Endothelial cell of umbilical vein (primary cell): ENCODE data around the gene EXD3. TPM values are rescaled to one million over a fixed set of nuclear protein-coding genes. Genes with fewer than 3 reads are reported as not detected.

ENCODE experiments used
- BruUV-seq: library from RNA; stranded (reverse); fragments of 400-500 nt; replicated peaks from 2 replicates; lab custom pipeline; 2021; lab: Mats Ljungman, UMichigan
- CTCF ChIA-PET: fragments of 300-600, 350-600 bp; sonication (Branson Sonifier 250); formaldehyde crosslinking; loops from one replicate; lab custom pipeline; 2021; ENCODE audit warnings: antibody characterized with exemption, inconsistent platforms; lab: Charles Lee
- POLR2A ChIA-PET: fragments of 300-600, 350-600 bp; sonication (Branson Sonifier 250); formaldehyde crosslinking; loops from one replicate; lab custom pipeline; 2021; ENCODE audit warnings: antibody characterized with exemption, inconsistent platforms; lab: Charles Lee
- DNase-seq: peaks from one replicate; pipeline ENCODE4 v3.0.0-alpha.2; 2011; ENCODE audit warnings: low read depth, low spot score
- FAIRE-seq: peaks from 2 replicates; lab custom pipeline; 2011; peaks lifted over from hg19 to GRCh38; lab: Jason Lieb, UNC
- H2AFZ ChIP-seq: 2 replicates; pipeline ENCODE4 v1.6.0; 2012; ENCODE audit warnings: low read depth, low read length, control low read depth, inconsistent platforms
- H3K27ac ChIP-seq: 2 replicates; pipeline ENCODE4 v1.5.1; 2011; ENCODE audit warnings: low read depth, mild to moderate bottlenecking, control low read depth, low read length, moderate library complexity; ENCODE audit not compliant: insufficient read depth
- H3K27me3 ChIP-seq, 2 experiments: 2 replicates each; pipeline versions ENCODE4 v1.6.0 to v1.6.1; 2011; ENCODE audit warnings: low read length in 2 of 2, mixed read lengths in 1 of 2; ENCODE audit not compliant: control insufficient read depth in 2 of 2, insufficient read depth in 2 of 2
- H3K36me3 ChIP-seq, 2 experiments: 2 replicates in 1 of 2; 3 replicates in 1 of 2; pipeline ENCODE4 v1.5.1; 2011; ENCODE audit warnings: low read length in 2 of 2, mild to moderate bottlenecking in 1 of 2, moderate library complexity in 1 of 2; ENCODE audit not compliant: control insufficient read depth in 2 of 2, insufficient read depth in 2 of 2; ENCODE audit errors: extremely low read depth in 1 of 2
- H3K4me1 ChIP-seq: 3 replicates; pipeline ENCODE4 v1.5.1; 2011; ENCODE audit warnings: mild to moderate bottlenecking, low read length; ENCODE audit not compliant: control insufficient read depth, insufficient read depth; ENCODE audit errors: extremely low read depth
- H3K4me2 ChIP-seq: 2 replicates; pipeline ENCODE4 v1.6.1; 2011; ENCODE audit warnings: low read length, control low read depth, mixed read lengths; ENCODE audit not compliant: insufficient read depth
- H3K4me3 ChIP-seq, 3 experiments: fragments of 200-600 bp in 1 of 3; sonication (generic), shearing (Covaris generic) in 1 of 3; replicated peaks in 1 of 3; 2 replicates each; pipeline ENCODE4 v1.5.1; 2011 to 2016; ENCODE audit warnings: control low read depth in 3 of 3, low read length in 3 of 3, mild to moderate bottlenecking in 2 of 3, inconsistent platforms in 1 of 3, low read depth in 1 of 3, moderate library complexity in 1 of 3; ENCODE audit not compliant: insufficient read depth in 1 of 3
- H3K79me2 ChIP-seq: 2 replicates; pipeline ENCODE4 v1.6.0; 2012; ENCODE audit warnings: low read length, inconsistent platforms; ENCODE audit not compliant: control insufficient read depth, insufficient read depth
- H3K9ac ChIP-seq: replicated peaks from 2 replicates; pipeline ENCODE3; 2011; ENCODE audit warnings: low read length, control low read depth; ENCODE audit not compliant: insufficient read depth; ENCODE audit errors: extremely low read depth
- H3K9me1 ChIP-seq: replicated peaks from 3 replicates; pipeline ENCODE4 v1.6.0; 2011; ENCODE audit warnings: mild to moderate bottlenecking, low read length; ENCODE audit not compliant: control insufficient read depth, insufficient read depth; ENCODE audit errors: extremely low read depth
- H3K9me3 ChIP-seq: replicated peaks from 2 replicates; pipeline ENCODE4 v1.5.1; 2012; ENCODE audit warnings: low read length, inconsistent platforms; ENCODE audit not compliant: control insufficient read depth, insufficient read depth
- H4K20me1 ChIP-seq: replicated peaks from 2 replicates; pipeline ENCODE3; 2011; ENCODE audit warnings: mild to moderate bottlenecking, low read length; ENCODE audit not compliant: control insufficient read depth, insufficient read depth; ENCODE audit errors: extremely low read depth
- EZH2 ChIP-seq: IDR thresholded peaks from 2 replicates; pipeline ENCODE4 v1.6.1; 2012; ENCODE audit warnings: borderline replicate concordance, low read depth, mild to moderate bottlenecking, moderate library complexity, low read length, inconsistent platforms; ENCODE audit not compliant: severe bottlenecking
- FOS ChIP-seq: IDR thresholded peaks from 2 replicates; pipeline ENCODE4 v1.6.1; 2011; ENCODE audit warnings: mild to moderate bottlenecking, low read length, moderate library complexity, borderline replicate concordance; ENCODE audit not compliant: insufficient read depth
- GATA2 ChIP-seq: IDR thresholded peaks from 2 replicates; pipeline ENCODE4 v1.7.0; 2011; ENCODE audit warnings: low read depth, mild to moderate bottlenecking, moderate library complexity, mixed read lengths, low read length; ENCODE audit not compliant: insufficient read length, insufficient read depth
- JUN ChIP-seq: IDR thresholded peaks from 2 replicates; pipeline ENCODE4 v1.6.1; 2011; ENCODE audit warnings: borderline replicate concordance, low read depth; ENCODE audit not compliant: insufficient read length, insufficient read depth
- MAX ChIP-seq: IDR thresholded peaks from 2 replicates; pipeline ENCODE4 v1.6.1; 2011; ENCODE audit not compliant: insufficient read depth, insufficient read length
- MYC ChIP-seq: IDR thresholded peaks from one replicate; pipeline ENCODE4 v1.6.1; 2011; ENCODE audit warnings: mild to moderate bottlenecking, low read depth, low read length
- POLR2A ChIP-seq: IDR thresholded peaks from 2 replicates; pipeline ENCODE4 v1.6.1; 2012; ENCODE audit warnings: low read depth, mild to moderate bottlenecking, control low read depth, low read length
- POLR2AphosphoS5 ChIP-seq: IDR thresholded peaks from 2 replicates; pipeline ENCODE4 v1.6.1; 2012; ENCODE audit warnings: low read depth, mild to moderate bottlenecking, control low read depth, low read length, moderate library complexity; ENCODE audit not compliant: insufficient read depth
- dilution Hi-C: fragments of 300-500 bp; cut with MboI; formaldehyde crosslinking; loops from one replicate; pipeline ENCODE4 v1.15.0; 2019; ENCODE audit warnings: low sequenced_read_pairs; ENCODE audit not compliant: extremely low pct_ligation_motif_present
- intact Hi-C: fragments of 100-400 bp; cut with micrococcal nuclease; formaldehyde crosslinking; loops from one replicate; pipeline ENCODE4 v1.10.0; 2022
- polyA plus RNA-seq, 4 experiments: library from polyadenylated mRNA; depleted of rRNA in 3 of 4; stranded (reverse) in 3 of 4; unstranded in 1 of 4; fragments of >200 nt; gene quantifications; 2 replicates each; pipeline versions ENCODE4 v1.2.1 to v1.2.3, GENCODE V29; 2011 to 2012; ENCODE audit warnings: missing spikeins in 1 of 4
- total RNA-seq: library from RNA; stranded (reverse); gene quantifications from 2 replicates; pipeline ENCODE4 v1.2.3, GENCODE V29; 2021
- TF ChIP-seq, protein P1 (sequence below), 2 donors: IDR thresholded peaks; 1 replicate in 1 of 2; 2 replicates in 1 of 2; pipeline ENCODE4 v1.5.1; 2011; ENCODE audit warnings: low read length in 2 of 2, mild to moderate bottlenecking in 2 of 2, moderate library complexity in 2 of 2, control low read depth in 1 of 2, inconsistent platforms in 1 of 2, low read depth in 1 of 2; ENCODE audit not compliant: insufficient read depth in 1 of 2; ENCODE audit errors: extremely low read depth in 1 of 2

Gene EXD3
- total and polyA plus RNA-seq, 2 donors (not counting 3 experiments of a cell fraction or from before 2014, with no cell fraction given): 17.7 to 30.3 TPM

DNA sequence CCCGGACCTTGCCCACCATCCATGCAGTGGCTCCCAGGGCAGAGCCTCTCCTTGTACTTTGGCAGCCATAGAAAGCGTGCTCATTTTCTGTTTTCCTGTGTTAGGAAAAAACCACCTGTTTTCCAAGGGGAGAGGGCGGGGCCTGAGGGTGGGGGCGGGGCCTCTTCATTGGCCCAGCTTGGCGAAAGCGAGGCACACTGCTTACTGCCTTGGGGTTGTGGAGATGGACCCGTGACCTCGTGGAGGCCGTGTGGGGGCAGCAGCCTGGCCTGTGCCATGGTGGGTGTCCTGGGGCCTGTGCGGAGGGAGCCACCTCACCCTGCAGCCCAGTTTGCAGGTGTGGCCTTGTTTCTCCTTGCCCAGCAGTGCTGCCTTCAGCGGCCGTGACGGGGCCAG lies 149.9 kb downstream of the EXD3 start:
- no peak overlapping the region for H3K4me2 ChIP-seq
- intact Hi-C loops: no loop called here
- FAIRE-seq (no peak), DNase-seq (no peak)
- TF ChIP-seq, protein P1, sequence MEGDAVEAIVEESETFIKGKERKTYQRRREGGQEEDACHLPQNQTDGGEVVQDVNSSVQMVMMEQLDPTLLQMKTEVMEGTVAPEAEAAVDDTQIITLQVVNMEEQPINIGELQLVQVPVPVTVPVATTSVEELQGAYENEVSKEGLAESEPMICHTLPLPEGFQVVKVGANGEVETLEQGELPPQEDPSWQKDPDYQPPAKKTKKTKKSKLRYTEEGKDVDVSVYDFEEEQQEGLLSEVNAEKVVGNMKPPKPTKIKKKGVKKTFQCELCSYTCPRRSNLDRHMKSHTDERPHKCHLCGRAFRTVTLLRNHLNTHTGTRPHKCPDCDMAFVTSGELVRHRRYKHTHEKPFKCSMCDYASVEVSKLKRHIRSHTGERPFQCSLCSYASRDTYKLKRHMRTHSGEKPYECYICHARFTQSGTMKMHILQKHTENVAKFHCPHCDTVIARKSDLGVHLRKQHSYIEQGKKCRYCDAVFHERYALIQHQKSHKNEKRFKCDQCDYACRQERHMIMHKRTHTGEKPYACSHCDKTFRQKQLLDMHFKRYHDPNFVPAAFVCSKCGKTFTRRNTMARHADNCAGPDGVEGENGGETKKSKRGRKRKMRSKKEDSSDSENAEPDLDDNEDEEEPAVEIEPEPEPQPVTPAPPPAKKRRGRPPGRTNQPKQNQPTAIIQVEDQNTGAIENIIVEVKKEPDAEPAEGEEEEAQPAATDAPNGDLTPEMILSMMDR (IDR thresholded peaks at IDR 0.05; ENCODE audit: extremely low read depth in 1 of 2, insufficient read depth in 1 of 2, low read depth in 1 of 2, low read length in 2 of 2): no peak
- TF ChIP-seq POLR2A (no peak), EZH2 (no peak), GATA2 (no peak), FOS (no peak), POLR2AphosphoS5 (no peak), MAX (no peak), JUN (no peak), MYC (no peak)
- no peak overlapping the region for H3K4me3 ChIP-seq
- H2AFZ ChIP-seq: no peak overlapping the region
- no peaks in the 10 kb centered on the region for H4K20me1 ChIP-seq
- BruUV-seq: TSS peak; percentile 26
- peaks cover 4% of the 10 kb centered on the region for H3K79me2 ChIP-seq
- ChIA-PET CTCF (interaction anchor here (0.5 kb wide), 1 partner anchor 12 kb away, joined by 3 read pairs; no protein-coding TSS in a partner anchor), POLR2A (no interaction called here)
- H3K9me1 ChIP-seq: no peaks in the 10 kb centered on the region
- no peaks in the 10 kb centered on the region for H3K9me3 ChIP-seq
- no peak overlapping the region for H3K27ac ChIP-seq
- H3K36me3 ChIP-seq: peaks cover 0 to 21% of the 10 kb centered on the region in 2 experiments
- no peaks in the 10 kb centered on the region for H3K27me3 ChIP-seq
- H3K9ac ChIP-seq: no peak overlapping the region
- H3K4me1 ChIP-seq: peaks cover 30% of the 10 kb centered on the region
- dilution Hi-C loops: no loop called here
